Vagina (tissue), 2 donors: ENCODE data around the gene ADK. TPM values are rescaled to one million over a fixed set of nuclear protein-coding genes. Genes with fewer than 3 reads are reported as not detected.

Source experiments
- DNase-seq, 2 donors: peaks; one replicate each; pipeline ENCODE4 v3.0.0-alpha.2; 2017; ENCODE audit errors: extremely low spot score in 2 of 2
- H3K27ac ChIP-seq: fragments of 200-600 bp; sonication (generic); one replicate; pipeline ENCODE4 v1.5.1; 2019
- H3K27me3 ChIP-seq: fragments of 200-600 bp; sonication (generic); one replicate; pipeline ENCODE4 v1.5.1; 2019
- H3K36me3 ChIP-seq, 2 donors: fragments of 200-600 bp; sonication (generic); one replicate each; pipeline ENCODE4 v1.5.1; 2017 to 2019
- H3K4me1 ChIP-seq: fragments of 200-600 bp; sonication (generic); one replicate; pipeline ENCODE4 v1.5.1; 2019
- H3K4me3 ChIP-seq, 2 donors: fragments of 200-600 bp; sonication (generic); 1 replicate in 1 of 2; 2 replicates in 1 of 2; pipeline ENCODE4 v1.5.1; 2016 to 2019
- H3K9me3 ChIP-seq: fragments of 200-600 bp; sonication (generic); one replicate; pipeline ENCODE4 v1.5.1; 2019
- CTCF ChIP-seq, 3 experiments: fragments of 450-650 bp in 2 of 3; fragments of 200-600 bp in 1 of 3; sonication (generic) in 1 of 3; IDR thresholded peaks; one replicate each; pipeline ENCODE4 v1.5.1; 2017 to 2019; ENCODE audit warnings: antibody characterized with exemption in 3 of 3, mild to moderate bottlenecking in 2 of 3, moderate library complexity in 2 of 3
- POLR2A ChIP-seq, 2 donors: fragments of 450-650 bp; IDR thresholded peaks; one replicate each; pipeline ENCODE4 v1.6.1; 2017; ENCODE audit warnings: antibody characterized with exemption in 2 of 2, mild to moderate bottlenecking in 2 of 2, moderate library complexity in 2 of 2
- POLR2AphosphoS5 ChIP-seq, 2 donors: sonication (generic); formaldehyde crosslinking; IDR thresholded peaks; one replicate each; pipeline ENCODE4 v1.9.0; 2017; ENCODE audit warnings: antibody characterized with exemption in 2 of 2, mild to moderate bottlenecking in 2 of 2, low read depth in 1 of 2; ENCODE audit not compliant: insufficient read depth in 1 of 2
- intact Hi-C: fragments of 100-400 bp; cut with DNase I; formaldehyde crosslinking; loops from one replicate; pipeline ENCODE4 v1.15.1; 2023
- total RNA-seq: library from RNA; depleted of rRNA; stranded (reverse); fragments of >200 nt; gene quantifications from one replicate; pipeline ENCODE4 v1.2.3, GENCODE V29; 2016

ADK gene
- total RNA-seq, 1 donor from 2014 or later: 46.2 TPM

GRCh38 chr10:74164716-74165529, 13.9 kb downstream of the ADK start:
- no peak overlapping the region for H3K27ac ChIP-seq
- DNase-seq: no peak
- intact Hi-C loops: no loop called here
- H3K4me3 ChIP-seq: no peak overlapping the region
- TF ChIP-seq POLR2A (IDR thresholded peaks at IDR 0.05): no peak
- TF ChIP-seq CTCF (IDR thresholded peaks at IDR 0.05): no peak
- TF ChIP-seq POLR2AphosphoS5 (IDR thresholded peaks at IDR 0.05; ENCODE audit: insufficient read depth in 1 of 2, low read depth in 1 of 2): no peak
- no peaks in the 10 kb centered on the region for H3K9me3 ChIP-seq
- no peaks in the 10 kb centered on the region for H3K36me3 ChIP-seq
- peaks cover 14% of the 10 kb centered on the region for H3K4me1 ChIP-seq
- H3K27me3 ChIP-seq: no peaks in the 10 kb centered on the region

DNA sequence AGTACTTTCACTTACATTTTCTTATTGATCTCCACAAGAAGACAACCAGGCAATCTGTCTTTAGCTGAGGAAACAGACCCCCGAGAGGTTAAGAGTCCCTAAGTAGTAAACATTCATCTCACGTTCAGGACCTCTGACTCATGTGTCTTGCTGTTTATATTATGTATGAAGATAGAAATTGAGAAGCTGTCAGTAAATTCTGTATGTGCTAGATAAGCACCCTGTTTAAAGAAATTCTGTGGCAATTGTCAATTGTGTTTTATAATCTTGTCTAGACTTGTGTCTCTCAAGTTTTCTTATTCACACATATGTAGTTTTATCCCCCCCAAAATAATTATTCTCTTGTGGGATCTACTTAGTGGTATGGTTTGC, 14.5 kb downstream of the ADK start:
- H3K4me1 ChIP-seq: peaks cover 14% of the 10 kb centered on the region
- H3K27me3 ChIP-seq: no peaks in the 10 kb centered on the region
- no peaks in the 10 kb centered on the region for H3K36me3 ChIP-seq
- no peak for TF ChIP-seq CTCF (IDR thresholded peaks at IDR 0.05)
- TF ChIP-seq POLR2AphosphoS5 (IDR thresholded peaks at IDR 0.05; ENCODE audit: insufficient read depth in 1 of 2, low read depth in 1 of 2): no peak
- no peak for TF ChIP-seq POLR2A (IDR thresholded peaks at IDR 0.05)
- no peak overlapping the region for H3K27ac ChIP-seq
- DNase-seq: no peak
- intact Hi-C loops: no loop called here
- no peaks in the 10 kb centered on the region for H3K9me3 ChIP-seq
- H3K4me3 ChIP-seq: no peak overlapping the region

DNA sequence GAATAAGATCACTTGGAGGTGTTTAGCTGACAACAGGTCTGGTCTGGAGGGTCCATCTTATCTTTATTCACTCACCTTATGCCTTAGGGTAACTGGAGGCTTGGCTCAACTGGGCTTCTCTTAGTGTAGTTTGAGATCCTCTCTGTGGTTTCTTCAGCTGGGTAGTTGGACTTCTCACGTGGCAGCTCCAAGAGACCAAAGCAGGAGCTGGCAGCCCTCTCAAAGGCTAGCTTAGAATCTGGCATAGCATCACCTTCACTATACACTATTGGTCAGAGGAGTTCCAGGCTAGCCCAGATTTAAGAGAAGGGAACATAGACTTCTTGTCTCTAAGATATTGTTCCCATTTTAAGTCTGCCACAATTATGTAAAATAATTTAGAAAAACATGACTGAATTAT, 16.4 kb downstream of the ADK start:
- H3K9me3 ChIP-seq: no peaks in the 10 kb centered on the region
- H3K4me3 ChIP-seq: no peak overlapping the region
- no peak overlapping the region for H3K27ac ChIP-seq
- H3K27me3 ChIP-seq: no peaks in the 10 kb centered on the region
- peaks cover 14% of the 10 kb centered on the region for H3K4me1 ChIP-seq
- intact Hi-C loops: no loop called here
- no peaks in the 10 kb centered on the region for H3K36me3 ChIP-seq
- TF ChIP-seq POLR2AphosphoS5 (IDR thresholded peaks at IDR 0.05; ENCODE audit: insufficient read depth in 1 of 2, low read depth in 1 of 2) (no peak), POLR2A (IDR thresholded peaks at IDR 0.05) (no peak), CTCF (IDR thresholded peaks at IDR 0.05) (no peak)
- DNase-seq: no peak

DNA sequence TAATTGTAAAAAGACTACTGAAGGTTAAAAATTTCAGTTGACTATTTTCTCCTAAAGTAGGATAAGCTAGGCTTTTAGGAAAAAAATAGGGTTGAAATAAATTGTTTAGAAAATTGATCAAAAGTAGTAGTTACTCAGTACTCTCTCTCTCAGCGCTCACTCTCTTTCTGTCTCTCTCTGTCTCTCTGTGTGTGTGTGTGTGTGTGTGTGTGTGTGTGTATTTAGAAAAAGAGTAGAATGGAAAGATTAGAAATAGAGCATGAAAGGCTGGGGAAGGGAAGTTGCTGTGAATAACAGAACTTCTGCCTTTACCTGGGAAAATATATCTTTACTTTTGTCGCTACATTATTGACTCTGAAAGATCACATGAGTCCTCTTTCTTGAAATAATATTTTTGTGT, 20.6 kb downstream of the ADK start:
- Histone ChIP-seq H3K4me1 (peaks cover 6% of the 10 kb centered on the region), H3K27ac (no peak overlapping the region), H3K36me3 (no peaks in the 10 kb centered on the region), H3K9me3 (no peaks in the 10 kb centered on the region), H3K27me3 (no peaks in the 10 kb centered on the region), H3K4me3 (no peak overlapping the region)
- DNase-seq: no peak
- TF ChIP-seq POLR2A (IDR thresholded peaks at IDR 0.05) (no peak), POLR2AphosphoS5 (IDR thresholded peaks at IDR 0.05; ENCODE audit: insufficient read depth in 1 of 2, low read depth in 1 of 2) (no peak), CTCF (IDR thresholded peaks at IDR 0.05) (no peak)
- intact Hi-C loops: no loop called here

GRCh38 chr10:74174521-74174920, 23.5 kb downstream of the ADK start:
- H3K9me3 ChIP-seq: no peaks in the 10 kb centered on the region
- no peaks in the 10 kb centered on the region for H3K27me3 ChIP-seq
- no peak overlapping the region for H3K27ac ChIP-seq
- H3K4me3 ChIP-seq: no peak overlapping the region
- intact Hi-C loops: no loop called here
- no peak for DNase-seq
- H3K4me1 ChIP-seq: peaks cover 22% of the 10 kb centered on the region
- H3K36me3 ChIP-seq: no peaks in the 10 kb centered on the region
- no peak for TF ChIP-seq POLR2A (IDR thresholded peaks at IDR 0.05)
- no peak for TF ChIP-seq CTCF (IDR thresholded peaks at IDR 0.05)
- TF ChIP-seq POLR2AphosphoS5 (IDR thresholded peaks at IDR 0.05; ENCODE audit: insufficient read depth in 1 of 2, low read depth in 1 of 2): no peak
